K562 (cell line): ENCODE data around the gene SP2. TPM values are rescaled to one million over a fixed set of nuclear protein-coding genes. Genes with fewer than 3 reads are reported as not detected.
A peak's percentile ranks its signal among the peaks of the same experiment; 100 is the strongest.

ENCODE experiments used
- ATAC-seq: fragments of 200-7000 bp; cut with Tn5 transposase; 3 replicates; pipeline ENCODE4 v1.9.1; 2020; ENCODE audit warnings: moderate library complexity
- BruUV-seq: library from RNA; stranded (reverse); fragments of 400-500 nt; replicated peaks from 2 replicates; lab custom pipeline; 2021; lab: Mats Ljungman, UMichigan
- CTCF ChIA-PET: fragments of 300-600 bp; formaldehyde crosslinking; extraction: SDS; loops from one replicate; lab custom pipeline; 2021; ENCODE audit warnings: low intra/inter-chr PET ratio; lab: Yijun Ruan, JAX
- POLR2A ChIA-PET: fragments of 300-600, 350-650 bp; sonication (Branson Sonifier 250); formaldehyde crosslinking; extraction: SDS; loops from one replicate; lab custom pipeline; 2021; ENCODE audit warnings: antibody characterized with exemption, inconsistent platforms; lab: Yijun Ruan, JAX
- DNase-seq, 4 experiments: peaks; one replicate each; pipeline versions ENCODE4 v3.0.0 to v3.0.0-alpha.2; 2011 to 2018; ENCODE audit warnings: low spot score in 3 of 4, mixed read lengths in 3 of 4; ENCODE audit errors: extremely low read depth in 1 of 4
- FAIRE-seq: peaks from 2 replicates; lab custom pipeline; 2011; peaks lifted over from hg19 to GRCh38; lab: Jason Lieb, UNC
- H2AFZ ChIP-seq: 2 replicates; pipeline ENCODE4 v1.6.0; 2011; ENCODE audit warnings: low read depth, low read length, control low read depth, inconsistent platforms
- H3K27ac ChIP-seq: fragments of 200-600 bp; 3 replicates; pipeline ENCODE4 v1.8.0; 2011; ENCODE audit warnings: low read depth, mild to moderate bottlenecking, control low read depth, inconsistent platforms, low read length, moderate library complexity, mixed read lengths; ENCODE audit errors: extremely low read depth
- H3K27me3 ChIP-seq, 2 experiments: fragments of 300-600 bp in 1 of 2; 2 replicates in 1 of 2; 3 replicates in 1 of 2; pipeline versions ENCODE4 v1.6.0 to v1.8.0; 2011; ENCODE audit warnings: inconsistent platforms in 2 of 2, low read length in 2 of 2, mild to moderate bottlenecking in 1 of 2, mixed read lengths in 1 of 2, moderate library complexity in 1 of 2; ENCODE audit not compliant: control insufficient read depth in 2 of 2, insufficient read depth in 2 of 2
- H3K36me3 ChIP-seq: fragments of 300-600 bp; 3 replicates; pipeline ENCODE4 v1.8.0; 2011; ENCODE audit warnings: mild to moderate bottlenecking, low read length, inconsistent platforms; ENCODE audit not compliant: control insufficient read depth, insufficient read depth
- H3K4me1 ChIP-seq, 2 experiments: fragments of 200-600 bp in 1 of 2; replicated peaks in 1 of 2; 2 replicates in 1 of 2; 3 replicates in 1 of 2; pipeline versions ENCODE4 v1.5.1 to v1.8.0; 2011; ENCODE audit warnings: inconsistent platforms in 2 of 2, low read length in 2 of 2, mild to moderate bottlenecking in 1 of 2, mixed read lengths in 1 of 2, moderate library complexity in 1 of 2; ENCODE audit not compliant: control insufficient read depth in 2 of 2, insufficient read depth in 2 of 2
- H3K4me2 ChIP-seq: 2 replicates; pipeline ENCODE4 v1.6.1; 2011; ENCODE audit warnings: low read length, control low read depth, inconsistent platforms, mixed read lengths; ENCODE audit not compliant: insufficient read depth
- H3K4me3 ChIP-seq: fragments of 200-600 bp; sonication (generic), shearing (Covaris generic); 2 replicates; pipeline ENCODE4 v1.5.1; 2016; ENCODE audit warnings: control low read depth, inconsistent platforms
- H3K79me2 ChIP-seq: fragments of 200-600 bp; 3 replicates; pipeline ENCODE4 v1.8.0; 2011; ENCODE audit warnings: low read length, inconsistent platforms; ENCODE audit not compliant: control insufficient read depth, insufficient read depth
- H3K9ac ChIP-seq, 2 experiments: 2 replicates each; pipeline versions ENCODE4 v1.6.0 to v1.6.1; 2011; ENCODE audit warnings: low read depth in 2 of 2, low read length in 2 of 2, control low read depth in 1 of 2, inconsistent platforms in 1 of 2, mild to moderate bottlenecking in 1 of 2, mixed read lengths in 1 of 2; ENCODE audit not compliant: insufficient read depth in 1 of 2
- H3K9me1 ChIP-seq: one replicate; pipeline ENCODE4 v1.6.0; 2011; ENCODE audit warnings: inconsistent platforms, mild to moderate bottlenecking, low read length, moderate library complexity; ENCODE audit not compliant: control insufficient read depth, insufficient read depth
- H3K9me3 ChIP-seq: replicated peaks from 2 replicates; pipeline ENCODE4 v1.5.1; 2011; ENCODE audit warnings: low read depth, low read length, inconsistent platforms; ENCODE audit not compliant: control insufficient read depth, insufficient read depth
- H4K20me1 ChIP-seq: replicated peaks from 2 replicates; pipeline ENCODE4 v1.6.1; 2011; ENCODE audit warnings: low read length, inconsistent platforms, mixed read lengths; ENCODE audit not compliant: control insufficient read depth, insufficient read depth
- ESRRA ChIP-seq: fragments of 450-650 bp; IDR thresholded peaks from 2 replicates; pipeline ENCODE4 v1.6.1; 2014; ENCODE audit warnings: low read depth, mild to moderate bottlenecking, moderate library complexity, borderline replicate concordance
- JUND ChIP-seq, 2 experiments: IDR thresholded peaks; 2 replicates in 1 of 2; 3 replicates in 1 of 2; pipeline ENCODE4 v1.6.1; 2011; ENCODE audit warnings: borderline replicate concordance in 2 of 2, low read depth in 2 of 2, low read length in 2 of 2, improper control_type of control experiment in 1 of 2, missing biosample characterization in 1 of 2, missing genetic modification characterization in 1 of 2, missing genetic modification reagents in 1 of 2
- MEIS2 ChIP-seq: fragments of 450-650 bp; IDR thresholded peaks from 2 replicates; pipeline ENCODE4 v1.6.1; 2014; ENCODE audit warnings: mild to moderate bottlenecking; ENCODE audit not compliant: partially characterized antibody
- REST ChIP-seq, 2 experiments: fragments of 450-650 bp; formaldehyde crosslinking in 1 of 2; IDR thresholded peaks; 2 replicates each; pipeline versions ENCODE4 v1.4.0 to v1.6.1; 2014 to 2020; ENCODE audit warnings: mild to moderate bottlenecking in 2 of 2, borderline replicate concordance in 1 of 2, low read depth in 1 of 2
- SMAD4 ChIP-seq: fragments of 250-450 bp; sonication (Bioruptor Pico); conservative IDR thresholded peaks from 2 replicates; pipeline ENCODE4 v1.8.0; 2021; ENCODE audit warnings: inconsistent platforms, mild to moderate bottlenecking, moderate library complexity
- TCF3 ChIP-seq: sonication (generic); formaldehyde crosslinking; IDR thresholded peaks from 2 replicates; pipeline ENCODE4 v1.4.0; 2020; ENCODE audit warnings: mild to moderate bottlenecking, missing genetic modification reagents
- ZBTB33 ChIP-seq: sonication (generic); formaldehyde crosslinking; IDR thresholded peaks from 2 replicates; pipeline ENCODE4 v1.8.1; 2023; ENCODE audit warnings: mild to moderate bottlenecking, missing genetic modification reagents
- ZNF263 ChIP-seq: sonication (generic); formaldehyde crosslinking; IDR thresholded peaks from 2 replicates; pipeline ENCODE4 v1.8.0; 2022; ENCODE audit warnings: mild to moderate bottlenecking, missing genetic modification reagents, borderline replicate concordance
- WGBS: fragments of 100-300 bp; shearing (Covaris generic); methylation state at CpG from one replicate; pipeline ENCODE4 v1.1.6; 2016; ENCODE audit warnings: low coverage, mixed read lengths; ENCODE audit not compliant: insufficient coverage; ENCODE audit errors: missing lambda C conversion rate; 5-methylcytosine and 5-hydroxymethylcytosine counted together
- in situ Hi-C: fragments of 300-500 bp; cut with MboI; formaldehyde crosslinking; loops from 4 replicates; pipeline ENCODE4 v1.15.0; 2018; ENCODE audit warnings: inconsistent platforms, mixed read lengths
- intact Hi-C: fragments of 100-400 bp; cut with micrococcal nuclease; formaldehyde crosslinking; loops from 2 replicates; pipeline ENCODE4 v1.14.2; 2022
- polyA plus RNA-seq, 8 experiments: library from polyadenylated mRNA; depleted of rRNA in 4 of 8; stranded (reverse) in 5 of 8; unstranded in 3 of 8; fragments of >200 nt; fragmentation: Nextera tagmentation in 2 of 8; fragmentation: Illumina TruSeq in 1 of 8; extraction: Ambion mirVana in 2 of 8; extraction: Trizol in 1 of 8; gene quantifications; 2 replicates each; pipeline versions ENCODE4 v1.2.1 to v1.2.3, GENCODE V29; 2011 to 2014; ENCODE audit warnings: inconsistent platforms in 1 of 8, missing spikeins in 1 of 8
- total RNA-seq, 7 experiments: library from RNA; depleted of rRNA in 6 of 7; stranded (reverse); fragments of >200 nt in 6 of 7; fragmentation: Illumina TruSeq in 2 of 7; extraction: Trizol in 2 of 7; gene quantifications; 2 replicates each; pipeline versions ENCODE4 v1.2.1 to v1.2.3, GENCODE V29; 2011 to 2021; ENCODE audit warnings: low replicate concordance in 1 of 7

The SP2 gene
- total and polyA plus RNA-seq, 9 of the 15 experiments (the other 6 are each of a cell fraction or from before 2014, with no cell fraction given) = 0.77 to 22.3 (median 2.3) TPM

GRCh38 chr17:47946516-47946915 lies 50.5 kb downstream of the SP2 start (continued):
- TF ChIP-seq ZNF263 (CRISPR knock-in tag) = no peak
- TF ChIP-seq JUND (IDR thresholded peaks at IDR 0.05; ENCODE audit: borderline replicate concordance, low read depth, low read length) = no peak
- no peak for TF ChIP-seq JUND (tag; IDR thresholded peaks at IDR 0.05; ENCODE audit: borderline replicate concordance, low read depth, low read length)
- TF ChIP-seq, all 486 proteins: peak for 0

GRCh38 chr17:47946929-47947397 lies 50.9 kb downstream of the SP2 start:
- no TSS peak for BruUV-seq
- peak; percentile 92 for FAIRE-seq
- no peaks in the 10 kb centered on the region for H3K9me1 ChIP-seq
- no peak overlapping the region for H3K4me3 ChIP-seq
- no peaks in the 10 kb centered on the region for H3K27me3 ChIP-seq
- ATAC-seq = peak; percentile 92
- no peaks in the 10 kb centered on the region for H4K20me1 ChIP-seq
- H3K27ac ChIP-seq = peak overlapping the region; percentile 57; the same call in 2 of the 3 replicates
- peaks cover 69% of the 10 kb centered on the region for H3K36me3 ChIP-seq
- H3K9ac ChIP-seq = no peak overlapping the region
- DNase-seq = peak; percentile 88 to 93 (median 93)
- H3K4me2 ChIP-seq = no peak overlapping the region
- no peak overlapping the region for H2AFZ ChIP-seq
- ChIA-PET POLR2A (interaction anchor here (0.6 to 1.0 kb wide), 9 partner anchors 11 to 103 kb away, joined by 3 to 6 read pairs (median 3); partner anchors contain the start of genes CDK5RAP3 and PRR15L), CTCF (interaction anchor here (0.5 to 1.7 kb wide), 6 partner anchors 69 to 301 kb away, joined by 3 to 11 read pairs (median 3); partner anchors contain the start of gene SCRN2)
- intact Hi-C loops = loop anchor here (2.0 kb wide), 2 partner anchors 52 to 106 kb away; partner anchors contain the start of gene SCRN2
- H3K79me2 ChIP-seq = peaks cover 15% of the 10 kb centered on the region
- H3K9me3 ChIP-seq = no peaks in the 10 kb centered on the region
- H3K4me1 ChIP-seq = peaks cover 9 to 19% of the 10 kb centered on the region in 2 experiments; a peak in 3 of 5 replicates
- 6% methylated on average over 2 of the region's 2 CpGs for whole genome bisulfite sequencing
- in situ Hi-C loops = no loop called here
- peak; percentile 83 for TF ChIP-seq ESRRA
- TF ChIP-seq TCF3 = no peak
- peak; percentile 47; the same call in 1 of the 2 replicates for TF ChIP-seq ZBTB33 (CRISPR knock-in tag)
- TF ChIP-seq MEIS2 = peak; percentile 83
- TF ChIP-seq SMAD4 (CRISPR knock-in tag) = peak; percentile 32; the same call in 1 of the 2 replicates
- TF ChIP-seq REST (IDR thresholded peaks at IDR 0.05; ENCODE audit: borderline replicate concordance) = peak; percentile 73
- TF ChIP-seq REST (CRISPR knock-in tag; IDR thresholded peaks at IDR 0.05; ENCODE audit: low read depth) = no peak
